Ramos (cell line): Measurements from ENCODE around the gene INPP5A.
"Not testable (repeated sequence)": the region's sequence is repeated elsewhere in the genome, so short reads cannot be mapped to it uniquely, and the experiment has no call there.

Source experiments
- in situ Hi-C: fragments of 300-500 bp; cut with MboI; formaldehyde crosslinking; loops from one replicate; pipeline ENCODE4 v1.14.3; 2022; ENCODE audit warnings: low sequenced_read_pairs; ENCODE audit not compliant: unreplicated experiment

The INPP5A gene

GRCh38 chr10:132557696-132558515, 20.3 kb downstream of the INPP5A start:
- in situ Hi-C loops: no loop called here

DNA sequence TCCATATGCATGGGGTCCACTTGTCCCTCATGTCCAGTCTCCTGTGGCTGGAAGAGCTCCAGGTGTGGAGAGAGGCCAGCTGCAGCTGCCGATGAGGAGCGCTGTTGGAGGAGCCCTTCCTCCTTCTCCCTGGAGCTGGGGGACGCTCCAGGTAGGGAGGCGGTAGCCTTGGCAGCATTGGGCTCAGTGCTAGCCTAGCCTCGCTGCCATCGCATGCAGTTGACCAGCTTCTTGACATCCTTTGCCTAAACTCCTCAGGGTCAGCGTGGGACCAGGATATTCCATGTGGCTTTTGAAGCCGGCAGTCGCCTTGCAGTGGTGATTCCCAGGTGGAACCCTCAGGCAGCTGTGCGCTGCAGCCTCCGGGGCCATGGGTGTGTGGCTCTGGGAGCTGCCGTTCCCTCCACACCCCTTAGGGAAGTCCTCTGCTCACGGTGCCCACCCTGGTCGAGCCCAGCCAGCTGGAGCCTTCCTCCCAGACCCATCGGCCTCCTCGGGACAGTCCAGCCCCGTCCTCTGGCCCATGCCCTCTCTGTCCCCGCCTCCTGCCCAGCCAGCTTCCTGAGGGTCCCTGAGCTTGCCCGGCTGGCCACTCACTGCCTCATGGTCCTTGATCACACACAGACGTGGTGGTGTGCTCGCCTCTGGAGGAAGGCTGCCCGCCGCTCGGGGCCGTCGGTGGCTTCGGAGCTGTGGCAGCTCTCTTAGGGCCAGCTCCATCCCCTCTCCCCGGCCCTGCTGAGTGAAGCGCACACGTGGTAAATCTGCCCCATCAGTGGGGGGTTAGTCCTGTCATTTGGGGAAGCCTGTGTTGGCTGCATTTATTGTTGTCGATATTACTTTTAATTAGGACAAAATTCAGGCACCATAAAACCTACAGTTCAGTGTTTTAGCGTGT, 21.2 kb downstream of the INPP5A start:
- in situ Hi-C loops: no loop called here

GRCh38 chr10:132559538-132559937, 22.0 kb downstream of the INPP5A start:
- in situ Hi-C loops: no loop called here

- in situ Hi-C loops: no loop called here
Observed at GRCh38 chr10:132560241-132560731, 22.7 kb downstream of the INPP5A start.

GRCh38 chr10:132562177-132562915, 24.8 kb downstream of the INPP5A start:
- in situ Hi-C loops: no loop called here

GRCh38 chr10:132562916-132563456, 25.4 kb downstream of the INPP5A start:
- in situ Hi-C loops: no loop called here

- in situ Hi-C loops: no loop called here
Observed at GRCh38 chr10:132563485-132564248, 26.1 kb downstream of the INPP5A start.

DNA sequence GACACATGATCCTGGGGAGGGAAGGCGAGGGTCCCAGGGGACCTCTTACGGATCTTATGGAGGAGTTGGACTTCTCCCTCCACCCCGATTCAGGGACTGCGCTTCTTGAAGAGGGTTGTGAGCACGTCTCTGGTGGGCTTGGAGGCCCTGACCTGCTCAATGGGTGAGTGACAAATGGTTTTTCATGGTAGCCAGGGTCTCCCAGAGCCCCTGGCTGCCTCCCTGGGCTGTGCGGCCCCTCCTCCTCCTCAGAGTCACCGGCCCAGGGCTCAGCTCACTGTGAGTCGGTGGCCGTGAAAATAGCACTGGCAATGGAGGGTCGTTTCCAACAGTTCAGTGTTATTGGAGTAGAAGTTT, 26.6 kb downstream of the INPP5A start:
- in situ Hi-C loops: no loop called here

DNA sequence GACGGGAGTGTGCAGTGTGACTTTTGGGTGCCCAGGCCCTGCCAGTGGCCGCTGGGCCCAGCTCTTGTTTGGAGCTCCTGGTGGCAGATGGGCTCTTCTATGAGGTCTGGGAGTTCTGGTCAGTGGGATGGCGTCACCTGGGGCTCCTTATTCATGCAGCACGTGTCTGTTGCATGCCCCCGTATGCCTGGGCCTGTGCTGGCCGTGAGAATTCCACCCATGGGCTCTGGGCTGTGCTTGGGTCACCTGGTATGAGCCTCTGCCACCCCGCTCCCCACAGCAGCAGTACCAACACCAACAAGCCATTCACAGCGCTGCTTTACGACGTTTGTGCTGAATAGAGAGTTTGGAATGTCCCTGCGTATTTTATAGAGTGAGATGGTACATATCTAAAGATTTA, 27.1 kb downstream of the INPP5A start:
- in situ Hi-C loops: no loop called here

DNA sequence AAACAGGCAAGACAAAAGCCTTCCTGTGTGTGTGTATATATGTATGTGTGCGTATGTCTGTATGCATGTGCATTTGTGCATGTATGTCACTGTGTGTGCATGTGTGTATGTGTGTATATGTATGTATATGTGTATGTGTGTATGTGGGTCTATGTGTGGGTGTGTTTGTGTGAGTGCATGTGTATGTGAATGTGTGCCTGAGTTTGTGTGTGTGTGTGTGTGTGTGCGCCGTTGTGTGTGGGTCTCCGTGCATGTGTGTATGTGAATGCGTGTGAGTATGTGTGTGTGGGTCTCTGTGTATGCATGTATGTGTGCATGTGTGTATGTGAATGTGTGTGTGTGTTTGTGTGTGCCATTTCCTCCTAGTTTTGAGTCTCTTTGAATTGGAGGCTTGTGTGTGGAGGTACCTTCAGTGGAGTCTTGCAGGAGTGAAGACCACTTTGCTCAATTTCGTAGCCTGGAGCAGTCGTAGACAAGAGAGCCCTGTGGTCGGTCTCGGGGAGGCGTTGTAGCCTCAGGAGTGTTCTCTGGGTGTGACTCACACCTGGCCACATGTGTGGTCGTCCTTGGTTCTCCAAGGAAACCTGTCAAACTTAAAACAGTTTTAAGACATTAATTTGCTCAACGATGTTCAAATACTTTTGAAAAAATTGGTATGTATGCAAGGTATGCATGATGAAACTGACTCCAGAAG, 28.1 kb downstream of the INPP5A start:
- in situ Hi-C loops: no loop called here

DNA sequence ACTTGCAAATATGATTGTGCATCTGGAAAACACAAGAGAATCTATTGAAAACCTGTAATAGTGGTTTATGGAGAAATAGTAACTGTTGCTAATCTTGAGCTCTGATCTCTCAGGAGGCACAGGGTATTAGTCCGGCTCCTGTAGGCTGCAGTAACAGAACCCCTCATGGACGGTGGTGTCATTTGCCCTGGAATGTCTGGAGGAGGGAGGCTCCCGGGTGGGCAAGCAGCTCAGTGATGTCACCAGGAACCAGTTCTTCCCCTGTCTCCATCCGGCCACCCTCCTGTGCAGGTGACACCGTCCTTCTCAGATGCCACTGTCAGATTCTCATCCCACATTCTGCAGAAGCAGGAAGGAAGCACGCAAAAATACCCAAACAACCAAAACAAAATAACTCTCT, 29.3 kb downstream of the INPP5A start:
- in situ Hi-C loops: no loop called here

DNA sequence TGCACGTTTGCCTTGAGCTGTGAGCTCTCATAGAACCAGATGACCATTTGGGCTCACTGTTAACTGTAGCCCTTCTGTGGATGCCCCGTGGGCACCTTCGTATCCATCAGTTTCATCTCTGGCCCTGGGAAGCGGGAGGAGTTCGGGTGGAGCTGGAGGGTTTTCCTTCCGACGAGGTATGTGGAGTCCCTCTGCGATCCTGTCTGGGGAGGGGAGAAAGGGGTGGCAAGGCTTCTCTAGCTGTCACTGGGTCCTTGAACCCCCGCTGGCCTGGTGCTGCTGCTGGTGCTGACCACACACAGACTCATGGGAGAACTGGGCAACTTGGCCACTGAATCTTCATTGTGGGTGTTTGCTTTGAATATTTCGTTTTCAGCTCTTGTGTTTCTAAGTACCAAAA, 32.7 kb downstream of the INPP5A start:
- in situ Hi-C loops: no loop called here

GRCh38 chr10:132570771-132571649, 33.4 kb downstream of the INPP5A start:
- in situ Hi-C loops: no loop called here

DNA sequence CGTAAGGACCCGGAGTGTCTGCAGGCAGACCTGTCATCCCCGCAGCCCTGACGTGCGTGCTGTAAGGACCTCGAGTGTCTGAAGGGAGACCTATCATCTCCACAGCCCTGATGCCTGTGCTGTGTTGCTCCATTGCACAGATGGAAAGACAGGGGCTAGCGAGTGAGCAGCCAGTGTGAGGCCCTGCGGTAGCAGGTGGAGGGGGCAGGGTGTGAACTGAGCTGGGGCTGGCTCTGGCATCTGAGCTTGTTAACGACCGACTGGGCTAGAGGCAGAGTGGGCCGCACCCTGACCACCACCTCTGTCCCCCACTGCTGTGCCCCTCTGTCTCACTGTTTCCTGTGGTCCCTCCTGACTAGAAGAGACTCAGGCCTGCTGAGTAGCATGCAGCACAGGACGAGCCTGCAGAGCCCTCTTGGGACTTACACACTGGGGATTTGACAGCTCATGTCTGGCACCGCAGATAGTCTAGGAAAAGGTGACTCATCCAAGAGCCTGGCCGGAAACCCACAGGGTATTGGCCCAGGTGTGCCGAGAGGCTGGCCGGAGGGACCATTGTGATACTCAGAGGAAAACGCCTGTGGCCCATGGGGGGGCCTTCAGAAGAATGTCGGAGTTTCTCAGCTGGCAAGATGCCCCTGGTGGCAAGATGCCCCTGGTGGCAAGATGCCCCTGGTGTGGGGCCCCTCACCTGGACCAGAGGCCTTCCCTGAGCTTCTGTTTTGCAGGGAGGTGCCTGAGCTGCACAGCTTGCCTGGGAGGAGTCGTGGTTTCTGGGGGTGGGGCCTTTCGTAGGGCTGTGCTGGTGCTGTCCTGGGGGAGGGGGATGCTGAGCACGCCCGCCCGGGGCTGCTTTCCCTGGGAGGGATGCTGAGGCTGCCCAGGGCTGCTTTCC, 34.3 kb downstream of the INPP5A start:
- in situ Hi-C loops: no loop called here

- in situ Hi-C loops: no loop called here
Observed at GRCh38 chr10:132572545-132572937, 35.0 kb downstream of the INPP5A start.

- in situ Hi-C loops: not testable (repeated sequence)
Observed at GRCh38 chr10:132572946-132573345, 35.4 kb downstream of the INPP5A start.

DNA sequence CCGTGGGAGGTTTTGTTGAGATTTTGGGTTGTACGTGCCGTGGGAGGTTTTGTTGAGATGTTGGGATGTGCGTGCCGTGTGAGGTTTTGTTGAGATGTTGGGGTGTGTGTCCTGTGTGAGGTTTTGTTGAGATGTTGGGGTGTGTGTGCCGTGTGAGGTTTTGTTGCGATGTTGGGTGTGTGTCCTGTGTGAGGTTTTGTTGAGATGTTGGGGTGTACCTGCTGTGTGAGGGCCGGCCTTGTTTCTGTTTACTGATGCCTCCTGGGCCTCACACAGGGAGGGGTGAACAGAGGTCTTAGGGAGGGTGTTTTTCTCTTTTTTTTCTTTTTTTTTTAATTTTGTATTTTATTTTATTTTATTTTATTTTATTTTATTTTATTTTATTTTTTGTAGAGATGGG, 36.7 kb downstream of the INPP5A start:
- in situ Hi-C loops: no loop called here
